Measurements from ENCODE around the gene FAM98A. TPM values are rescaled to one million over a fixed set of nuclear protein-coding genes. Genes with fewer than 3 reads are reported as not detected.

Gene FAM98A
- total and polyA plus RNA-seq, 7 donors = 31.6 to 125 (median 54.0) TPM

GRCh38 chr2:33607905-33608304, 8.8 kb upstream of the FAM98A start:
- peaks cover 17% of the 10 kb centered on the region for H3K4me1 ChIP-seq
- intact Hi-C loops (cut with DNase I) = no loop called here
- H3K27ac ChIP-seq = peak overlapping the region; percentile 30
- ATAC-seq (peak; percentile 80 to 97 (median 88)), DNase-seq (no peak)
- H3K27me3 ChIP-seq (ENCODE audit: insufficient read depth in 3 of 3, low read length in 2 of 3) = no peaks in the 10 kb centered on the region
- TF ChIP-seq CTCF (IDR thresholded peaks at IDR 0.05) = no peak
- H3K4me3 ChIP-seq = peak overlapping the region; percentile 12
- no peaks in the 10 kb centered on the region for H3K9me3 ChIP-seq
- H3K36me3 ChIP-seq (ENCODE audit: insufficient read depth in 1 of 2, low read depth in 1 of 2) = no peaks in the 10 kb centered on the region
- 32 to 63% (median 41%) methylated on average over 2 of the region's 2 CpGs for WGBS, 3 donors

DNA sequence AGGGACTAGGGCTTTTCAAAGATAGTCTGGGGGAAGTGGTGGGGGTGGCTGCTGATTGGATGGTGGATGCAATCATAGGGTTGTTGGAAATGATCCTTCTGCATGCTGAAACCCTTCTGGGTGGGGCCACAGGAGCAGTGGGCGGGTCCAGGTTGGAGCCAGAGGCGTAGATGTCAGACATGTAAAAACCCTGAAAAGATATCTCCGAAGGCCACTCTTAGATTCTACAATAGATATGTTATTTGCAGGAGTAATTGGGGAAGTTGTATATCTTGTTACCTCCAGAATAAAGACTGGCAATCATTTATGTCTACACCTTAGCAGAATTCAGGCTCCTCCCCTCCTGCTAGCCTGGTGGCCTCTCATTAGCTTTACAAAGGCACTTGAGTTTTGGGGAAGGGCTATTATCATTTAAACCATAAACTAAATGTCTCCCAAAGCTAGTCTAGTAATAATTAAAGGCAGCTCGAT, 8.2 kb upstream of the FAM98A start:
- ATAC-seq = peak in 2 of 4 donors; percentile 4 to 22
- Histone ChIP-seq H3K4me1 (peaks cover 17% of the 10 kb centered on the region), H3K4me3 (peak overlapping the region; percentile 12), H3K27ac (peak overlapping the region; percentile 30), H3K27me3 (ENCODE audit: insufficient read depth in 3 of 3, low read length in 2 of 3) (no peaks in the 10 kb centered on the region), H3K36me3 (ENCODE audit: insufficient read depth in 1 of 2, low read depth in 1 of 2) (no peaks in the 10 kb centered on the region), H3K9me3 (no peaks in the 10 kb centered on the region)
- DNase-seq = no peak
- 52 to 72% (median 62%) methylated on average over 4 of the region's 4 CpGs for WGBS, 3 donors
- intact Hi-C loops (cut with DNase I) = no loop called here
- no peak for TF ChIP-seq CTCF (IDR thresholded peaks at IDR 0.05)

GRCh38 chr2:33606622-33607021, 7.5 kb upstream of the FAM98A start:
- TF ChIP-seq CTCF (IDR thresholded peaks at IDR 0.05) = no peak
- WGBS, 3 donors = 95 to 96% (median 95%) methylated on average over 6 to 7 of the region's 7 CpGs
- Histone ChIP-seq H3K27ac (no peak overlapping the region), H3K36me3 (ENCODE audit: insufficient read depth in 1 of 2, low read depth in 1 of 2) (no peaks in the 10 kb centered on the region), H3K9me3 (no peaks in the 10 kb centered on the region), H3K4me1 (peaks cover 17% of the 10 kb centered on the region), H3K27me3 (ENCODE audit: insufficient read depth in 3 of 3, low read length in 2 of 3) (no peaks in the 10 kb centered on the region), H3K4me3 (no peak overlapping the region)
- intact Hi-C loops (cut with DNase I) = no loop called here
- ATAC-seq (no peak), DNase-seq (no peak)

DNA sequence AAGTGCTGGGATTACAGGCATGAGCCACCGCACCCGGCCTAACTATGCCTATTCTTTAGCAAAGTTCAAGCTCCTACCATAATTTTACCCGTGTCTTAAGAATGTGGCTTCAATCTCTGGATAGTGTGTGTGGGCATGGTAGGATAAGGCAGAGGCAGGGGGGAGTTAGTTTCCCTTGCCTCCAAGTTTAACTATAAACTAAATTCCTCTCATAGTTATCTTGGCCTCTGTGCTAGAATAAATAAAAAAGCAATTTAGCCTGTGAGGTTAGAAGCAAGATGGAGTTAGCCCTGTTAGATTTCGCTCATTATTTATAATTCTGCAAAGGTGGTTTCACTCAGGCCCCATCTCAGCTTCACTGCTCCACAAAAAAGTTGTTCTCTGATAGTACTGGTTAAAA, 7.0 kb upstream of the FAM98A start:
- no peaks in the 10 kb centered on the region for H3K36me3 ChIP-seq (ENCODE audit: insufficient read depth in 1 of 2, low read depth in 1 of 2)
- no peaks in the 10 kb centered on the region for H3K27me3 ChIP-seq (ENCODE audit: insufficient read depth in 3 of 3, low read length in 2 of 3)
- TF ChIP-seq CTCF (IDR thresholded peaks at IDR 0.05) = no peak
- H3K27ac ChIP-seq = no peak overlapping the region
- intact Hi-C loops (cut with DNase I) = no loop called here
- H3K4me1 ChIP-seq = peaks cover 17% of the 10 kb centered on the region
- 93 to 98% (median 94%) methylated on average over 4 of the region's 4 CpGs for WGBS, 3 donors
- DNase-seq (no peak), ATAC-seq (no peak)
- H3K9me3 ChIP-seq = no peaks in the 10 kb centered on the region
- no peak overlapping the region for H3K4me3 ChIP-seq

DNA sequence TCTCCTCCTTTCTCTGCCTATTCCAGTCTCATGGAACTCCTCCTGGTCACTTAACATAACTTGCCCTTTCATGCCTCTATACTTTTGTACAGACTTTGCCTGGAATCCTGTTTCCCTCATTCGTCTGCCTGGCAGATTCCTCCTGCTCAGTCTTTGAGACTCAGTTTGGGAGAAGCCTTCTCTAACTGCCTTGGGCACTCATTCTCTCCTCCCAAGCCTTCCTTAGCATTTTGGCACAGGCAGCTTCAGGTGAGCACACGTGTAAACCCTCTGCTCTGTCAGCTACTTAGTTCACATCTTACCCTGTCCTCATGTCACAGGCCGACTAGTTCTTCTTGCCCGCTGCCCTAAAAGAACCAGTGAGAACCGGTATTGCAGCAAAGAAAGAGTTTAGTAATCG, 6.0 kb upstream of the FAM98A start:
- Histone ChIP-seq H3K36me3 (ENCODE audit: insufficient read depth in 1 of 2, low read depth in 1 of 2) (no peaks in the 10 kb centered on the region), H3K4me1 (peaks cover 17% of the 10 kb centered on the region), H3K27ac (no peak overlapping the region), H3K27me3 (ENCODE audit: insufficient read depth in 3 of 3, low read length in 2 of 3) (no peaks in the 10 kb centered on the region), H3K9me3 (no peaks in the 10 kb centered on the region), H3K4me3 (no peak overlapping the region)
- ATAC-seq = no peak
- 75 to 83% (median 79%) methylated on average over 6 of the region's 6 CpGs for WGBS, 3 donors
- no peak for TF ChIP-seq CTCF (IDR thresholded peaks at IDR 0.05)
- DNase-seq = no peak
- intact Hi-C loops (cut with DNase I) = no loop called here

All from psoas muscle (tissue), 8 donors.